Pancreas (tissue), 10 donors: ENCODE results near the gene DTWD2. TPM values are rescaled to one million over a fixed set of nuclear protein-coding genes. Genes with fewer than 3 reads are reported as not detected.
"Not testable (repeated sequence)": the region's sequence is repeated elsewhere in the genome, so short reads cannot be mapped to it uniquely, and the experiment has no call there.

Source experiments
- ATAC-seq, 4 donors: fragments of 200-7000 bp; cut with Tn5 transposase; one replicate each; pipeline versions ENCODE4 v1.8.0 to v1.9.1; 2020; ENCODE audit warnings: mild to moderate bottlenecking in 4 of 4, moderate library complexity in 4 of 4
- DNase-seq, 6 donors: peaks; one replicate each; pipeline ENCODE4 v3.0.0-alpha.2; 2020
- FAIRE-seq: peaks from 2 replicates; lab custom pipeline; 2012; peaks lifted over from hg19 to GRCh38; lab: Jason Lieb, UNC
- H3K27ac ChIP-seq, 4 donors: fragments of 200-600 bp; sonication (generic); 1 replicate in 3 of 4; 2 replicates in 1 of 4; pipeline versions ENCODE4 v1.5.0 to v1.8.0; 2020
- H3K27me3 ChIP-seq, 4 donors: fragments of 200-600 bp; one replicate each; pipeline ENCODE4 v1.8.0; 2021
- H3K36me3 ChIP-seq, 3 donors: fragments of 200-600 bp; sonication (generic) in 1 of 3; one replicate each; pipeline versions ENCODE4 v1.5.0 to v1.8.0; 2020 to 2021
- H3K4me1 ChIP-seq, 3 donors: fragments of 200-600 bp; one replicate each; pipeline ENCODE4 v1.8.0; 2021
- H3K4me3 ChIP-seq, 4 donors: fragments of 200-600 bp; sonication (generic) in 2 of 4; one replicate each; pipeline versions ENCODE4 v1.5.0 to v1.8.0; 2020 to 2021
- H3K9me3 ChIP-seq, 4 donors: fragments of 200-600 bp; one replicate each; pipeline ENCODE4 v1.8.0; 2021
- CTCF ChIP-seq, 4 donors: fragments of 200-600 bp; sonication (generic) in 3 of 4; IDR thresholded peaks; one replicate each; pipeline versions ENCODE4 v1.5.0 to v1.8.0; 2021; ENCODE audit warnings: antibody characterized with exemption in 4 of 4
- WGBS, 2 donors: extraction: QIAGEN DNeasy Blood & Tissue Kit; methylation state at CpG; one replicate each; pipeline ENCODE4 v1.1.7; 2013; 5-methylcytosine and 5-hydroxymethylcytosine counted together
- intact Hi-C, 3 donors: fragments of 100-400 bp; cut with DNase I; formaldehyde crosslinking; loops; one replicate each; pipeline versions ENCODE4 v1.11.1 to v1.14.2; 2022
- polyA plus RNA-seq, 2 donors: library from polyadenylated mRNA; stranded (reverse); fragments of 200-250 nt; gene quantifications; one replicate each; pipeline ENCODE4 v1.2.3, GENCODE V29; 2013
- total RNA-seq, 6 donors: library from RNA; stranded (reverse); fragmentation: NEBNext Ultra II Directional in 4 of 6; extraction: Animal tissue kit (Norgen Biotek cat#: 25700) in 4 of 6; gene quantifications; one replicate each; pipeline versions ENCODE4 v1.2.1 to v1.2.4, GENCODE V29; 2021 to 2023
- donor health status: healthy with polysubstance abuse.
- donor health status: DM: no; HTN: no; CAD: no; lungs with moderate emphysema.
- donor health status: DM: no; HTN: no; CAD: no.
- donor health status: control.
- donor health status: control.
- donor health status: Bipolar disorder and iron deficiency.
- donor health status: DM: yes; HTN: yes; CAD: no.
- donor health status: DM: no; HTN: no; CAD: no.
- donor health status: DM: no; HTN: no; CAD: no.
- donor health status: DM: yes; HTN: yes; CAD: no.

DTWD2 gene
- total and polyA plus RNA-seq, 8 donors: 1.8 to 6.9 (median 4.5) TPM

- intact Hi-C loops: no loop called here
- H3K27me3 ChIP-seq: no peaks in the 10 kb centered on the region
- WGBS, 2 donors: 5% methylated on average over 9 of the region's 9 CpGs
- ATAC-seq (peak; percentile 14 to 40 (median 22)), DNase-seq (no peak), FAIRE-seq (no peak)
- TF ChIP-seq CTCF (IDR thresholded peaks at IDR 0.05): no peak
- peak overlapping the region; percentile 95 to 99 (median 98) for H3K27ac ChIP-seq
- H3K4me3 ChIP-seq: peak overlapping the region; percentile 83 to 90 (median 84)
- no peaks in the 10 kb centered on the region for H3K9me3 ChIP-seq
- peaks cover 11 to 24% (median 12%) of the 10 kb centered on the region in 3 donors for H3K4me1 ChIP-seq
- H3K36me3 ChIP-seq: no peaks in the 10 kb centered on the region
These were observed 476 bp upstream of the DTWD2 start for GRCh38 chr5:118988866-118989180.

GRCh38 chr5:118984602-118985001 lies 3.7 kb downstream of the DTWD2 start:
- intact Hi-C loops: no loop called here
- DNase-seq (no peak), FAIRE-seq (no peak)

GRCh38 chr5:118981783-118982182 lies 6.6 kb downstream of the DTWD2 start:
- Histone ChIP-seq H3K9me3 (no peaks in the 10 kb centered on the region), H3K36me3 (no peaks in the 10 kb centered on the region), H3K27me3 (no peaks in the 10 kb centered on the region), H3K27ac (no peak overlapping the region), H3K4me3 (no peak overlapping the region), H3K4me1 (peaks cover 0 to 6% (median 2%) of the 10 kb centered on the region in 3 donors)
- intact Hi-C loops: no loop called here
- TF ChIP-seq CTCF (IDR thresholded peaks at IDR 0.05): no peak
- ATAC-seq (no peak), FAIRE-seq (peak; percentile 43), DNase-seq (no peak)

More at GRCh38 chr5:118984602-118985001, 3.7 kb downstream of the DTWD2 start:
- ATAC-seq: no peak
- Histone ChIP-seq H3K4me3 (no peak overlapping the region), H3K36me3 (no peaks in the 10 kb centered on the region), H3K9me3 (no peaks in the 10 kb centered on the region), H3K27ac (no peak overlapping the region), H3K4me1 (peaks cover 3 to 13% (median 11%) of the 10 kb centered on the region in 3 donors), H3K27me3 (no peaks in the 10 kb centered on the region)
- TF ChIP-seq CTCF (IDR thresholded peaks at IDR 0.05): no peak

- FAIRE-seq (no peak), ATAC-seq (no peak), DNase-seq (no peak)
- WGBS, 2 donors: 96 to 100% methylated on average over 1 of the region's 1 CpG
- H3K4me3 ChIP-seq: no peak overlapping the region
- H3K27ac ChIP-seq: no peak overlapping the region
- intact Hi-C loops: no loop called here
- no peaks in the 10 kb centered on the region for H3K4me1 ChIP-seq
- H3K36me3 ChIP-seq: no peaks in the 10 kb centered on the region
- no peak for TF ChIP-seq CTCF (IDR thresholded peaks at IDR 0.05)
- H3K9me3 ChIP-seq: no peaks in the 10 kb centered on the region
- no peaks in the 10 kb centered on the region for H3K27me3 ChIP-seq
These were observed 7.9 kb downstream of the DTWD2 start for GRCh38 chr5:118980438-118980837.

- DNase-seq (no peak), FAIRE-seq (no peak), ATAC-seq (no peak)
- no peaks in the 10 kb centered on the region for H3K27me3 ChIP-seq
- H3K4me3 ChIP-seq: no peak overlapping the region
- no peak overlapping the region for H3K27ac ChIP-seq
- intact Hi-C loops: no loop called here
- no peaks in the 10 kb centered on the region for H3K9me3 ChIP-seq
- no peaks in the 10 kb centered on the region for H3K4me1 ChIP-seq
- no peaks in the 10 kb centered on the region for H3K36me3 ChIP-seq
- 87 to 90% methylated on average over 2 of the region's 2 CpGs for WGBS, 2 donors
- no peak for TF ChIP-seq CTCF (IDR thresholded peaks at IDR 0.05)
These were observed 8.3 kb downstream of the DTWD2 start for GRCh38 chr5:118980017-118980416.

- H3K4me3 ChIP-seq, H3K27ac ChIP-seq, intact Hi-C loops, ATAC-seq, H3K4me1 ChIP-seq, FAIRE-seq, DNase-seq, H3K9me3 ChIP-seq, H3K27me3 ChIP-seq, H3K36me3 ChIP-seq: not testable (repeated sequence)
- 97 to 98% methylated on average over 23 of the region's 23 CpGs for WGBS, 2 donors
These were observed 14.4 kb downstream of the DTWD2 start for GRCh38 chr5:118973779-118974445.
